Stimulated activated CD8-positive, alpha-beta memory T cell treated with anti-CD3 and anti-CD28 coated beads, Interleukin-2, amount 100 ng/mL, for 48 hours (primary cell): Measurements from ENCODE around the gene RHBG.
"Not testable (repeated sequence)": the region's sequence is repeated elsewhere in the genome, so short reads cannot be mapped to it uniquely, and the experiment has no call there.

Experiments
- DNase-seq, 2 donors: peaks; one replicate each; pipeline ENCODE4 v3.0.0-alpha.2; 2020; ENCODE audit warnings: low read depth in 2 of 2

Gene RHBG

GRCh38 chr1:156368889-156369684 is at the start of gene RHBG:
RHBG (plus strand) TSS chr1:156369211; CDS start chr1:156369250, 39 bp downstream.
- no peak for DNase-seq

GRCh38 chr1:156319664-156320063 is 49.3 kb upstream of the RHBG start:
- no peak for DNase-seq

- no peak for DNase-seq
These were observed 48.5 kb upstream of the RHBG start for GRCh38 chr1:156320560-156320959.

GRCh38 chr1:156323179-156323578 is 45.8 kb upstream of the RHBG start:
- not testable (repeated sequence) for DNase-seq

GRCh38 chr1:156336242-156336641 is 32.8 kb upstream of the RHBG start:
- no peak for DNase-seq

GRCh38 chr1:156337052-156337887 is 31.7 kb upstream of the RHBG start:
- DNase-seq, result no peak

- no peak for DNase-seq
These were observed 31.2 kb upstream of the RHBG start for GRCh38 chr1:156337888-156338179.

GRCh38 chr1:156338180-156338976 is 30.6 kb upstream of the RHBG start, which contains the start of the genes CCT3 and TSACC:
CCT3 (minus strand) TSS chr1:156338292; CDS start chr1:156338184, 108 bp downstream.
TSACC (plus strand) TSS chr1:156338526; CDS start chr1:156339758, 1,232 bp downstream.
- DNase-seq, result peak; percentile 98

GRCh38 chr1:156342166-156342955 is 26.6 kb upstream of the RHBG start:
- DNase-seq, result no peak

- no peak for DNase-seq
These were observed 24.6 kb upstream of the RHBG start for GRCh38 chr1:156344409-156344808.

- not testable (repeated sequence) for DNase-seq
These were observed 23.0 kb upstream of the RHBG start for GRCh38 chr1:156346035-156346434.

GRCh38 chr1:156346636-156347035 is 22.4 kb upstream of the RHBG start:
- no peak for DNase-seq

GRCh38 chr1:156347331-156347730 is 21.7 kb upstream of the RHBG start:
- DNase-seq, result no peak

- DNase-seq, result not testable (repeated sequence)
These were observed 16.5 kb upstream of the RHBG start for GRCh38 chr1:156352481-156352880.

GRCh38 chr1:156356262-156356874 is 12.6 kb upstream of the RHBG start:
- no peak for DNase-seq

GRCh38 chr1:156356875-156357534 is 12.0 kb upstream of the RHBG start:
- peak; percentile 62 to 66 for DNase-seq

GRCh38 chr1:156357977-156358376 is 11.0 kb upstream of the RHBG start:
- no peak for DNase-seq

- DNase-seq, result no peak
These were observed 10.4 kb upstream of the RHBG start for GRCh38 chr1:156358641-156359040.

GRCh38 chr1:156359249-156359648 is 9.8 kb upstream of the RHBG start:
- no peak for DNase-seq

- DNase-seq, result no peak
These were observed 9.0 kb upstream of the RHBG start for GRCh38 chr1:156359973-156360372.
